HG03521 (cell line): ENCODE measurements around the gene GRSF1.
"Not testable (repeated sequence)": the region's sequence is repeated elsewhere in the genome, so short reads cannot be mapped to it uniquely, and the experiment has no call there.

Experiments
- ATAC-seq: cut with Tn5 transposase; IDR thresholded peaks from one replicate; pipeline ENCODE4 v1.9.1; 2021; ENCODE audit warnings: mild to moderate bottlenecking, moderate library complexity; ENCODE audit not compliant: unreplicated experiment

GRSF1 gene, protein sequence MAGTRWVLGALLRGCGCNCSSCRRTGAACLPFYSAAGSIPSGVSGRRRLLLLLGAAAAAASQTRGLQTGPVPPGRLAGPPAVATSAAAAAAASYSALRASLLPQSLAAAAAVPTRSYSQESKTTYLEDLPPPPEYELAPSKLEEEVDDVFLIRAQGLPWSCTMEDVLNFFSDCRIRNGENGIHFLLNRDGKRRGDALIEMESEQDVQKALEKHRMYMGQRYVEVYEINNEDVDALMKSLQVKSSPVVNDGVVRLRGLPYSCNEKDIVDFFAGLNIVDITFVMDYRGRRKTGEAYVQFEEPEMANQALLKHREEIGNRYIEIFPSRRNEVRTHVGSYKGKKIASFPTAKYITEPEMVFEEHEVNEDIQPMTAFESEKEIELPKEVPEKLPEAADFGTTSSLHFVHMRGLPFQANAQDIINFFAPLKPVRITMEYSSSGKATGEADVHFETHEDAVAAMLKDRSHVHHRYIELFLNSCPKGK

DNA sequence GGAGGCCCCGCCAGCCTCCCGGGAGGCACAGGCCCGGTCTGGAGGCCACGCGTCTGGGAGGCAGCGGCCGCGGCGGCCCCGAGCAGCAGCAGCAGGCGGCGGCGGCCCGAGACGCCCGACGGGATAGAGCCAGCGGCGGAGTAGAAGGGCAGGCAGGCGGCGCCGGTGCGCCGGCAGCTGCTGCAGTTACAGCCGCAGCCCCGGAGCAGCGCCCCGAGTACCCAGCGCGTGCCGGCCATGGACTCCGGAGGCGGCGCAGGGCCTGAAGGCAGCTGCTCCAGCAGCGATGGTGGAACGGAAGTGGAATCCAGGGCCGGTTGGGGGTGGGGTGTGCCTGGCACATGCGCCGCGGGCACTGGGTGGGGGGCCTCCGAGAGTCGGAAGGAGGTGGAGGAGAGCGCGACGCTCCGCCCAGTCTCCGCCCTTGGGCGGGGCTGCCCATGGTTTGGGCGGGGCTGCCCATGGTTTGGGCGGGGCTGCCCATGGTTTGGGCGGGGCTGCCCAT is at the start of gene GRSF1:
TSS of gene GRSF1 (minus strand) at position 302 of the 505 bp plus-strand sequence. CDS start at position 239, 63 bp downstream.
- ATAC-seq = peak; percentile 64

DNA sequence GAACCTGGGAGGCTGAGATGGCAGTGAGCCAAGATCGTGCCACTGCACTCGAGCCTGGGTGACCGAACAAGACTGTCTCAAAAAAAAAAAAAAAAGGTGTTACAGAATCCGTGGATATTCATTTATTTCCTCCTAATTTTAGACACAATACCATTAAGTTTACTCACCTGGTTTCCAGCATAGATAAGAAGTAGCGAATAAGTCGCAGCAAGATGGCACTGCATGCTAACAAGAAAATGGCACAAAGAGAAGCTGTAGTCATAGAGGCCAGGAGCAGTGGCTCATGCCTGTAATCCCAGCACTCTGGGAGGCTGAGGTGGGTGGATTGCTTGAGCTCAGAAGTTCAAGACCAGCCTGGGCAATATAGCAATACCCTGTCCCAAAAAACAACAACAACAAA is 45.5 kb upstream of the GRSF1 start:
- ATAC-seq = no peak

DNA sequence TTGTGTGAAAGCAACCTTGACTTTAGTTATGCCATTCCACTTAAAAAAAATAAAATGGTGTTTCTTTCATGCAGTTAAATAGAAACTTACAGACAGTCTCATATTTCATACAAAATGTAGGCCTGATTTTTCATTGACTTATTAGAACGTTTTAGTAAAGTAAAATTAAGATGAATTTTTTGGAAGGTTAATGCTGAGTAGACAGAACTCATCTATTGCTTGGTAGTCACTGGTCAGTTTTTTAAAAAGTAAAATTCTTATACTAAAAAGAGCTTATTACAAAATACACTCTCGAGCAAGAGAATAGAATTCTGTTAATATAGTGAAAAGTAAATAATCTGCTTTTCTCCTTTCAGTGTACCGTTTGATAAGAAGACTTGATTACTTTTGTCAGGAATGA is 41.0 kb upstream of the GRSF1 start:
- ATAC-seq = no peak

DNA sequence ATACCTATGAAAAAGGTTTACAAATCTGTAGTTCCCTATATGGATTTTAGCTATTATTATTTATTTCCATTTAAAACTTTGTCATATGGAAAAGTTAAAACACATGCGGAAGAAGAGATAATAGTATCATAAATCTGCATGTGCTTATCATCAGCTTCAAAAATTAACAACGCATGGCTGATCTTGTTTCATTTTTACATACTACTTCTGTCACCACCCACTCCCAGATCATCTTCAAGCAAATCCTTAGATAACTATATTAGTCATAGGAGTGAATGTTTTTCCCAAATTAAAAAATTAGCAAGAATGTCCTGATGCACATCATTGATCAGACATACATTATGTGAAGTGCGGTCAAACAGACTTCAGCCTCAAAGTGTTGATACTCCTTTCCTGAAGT is 37.9 kb upstream of the GRSF1 start:
- no peak for ATAC-seq

DNA sequence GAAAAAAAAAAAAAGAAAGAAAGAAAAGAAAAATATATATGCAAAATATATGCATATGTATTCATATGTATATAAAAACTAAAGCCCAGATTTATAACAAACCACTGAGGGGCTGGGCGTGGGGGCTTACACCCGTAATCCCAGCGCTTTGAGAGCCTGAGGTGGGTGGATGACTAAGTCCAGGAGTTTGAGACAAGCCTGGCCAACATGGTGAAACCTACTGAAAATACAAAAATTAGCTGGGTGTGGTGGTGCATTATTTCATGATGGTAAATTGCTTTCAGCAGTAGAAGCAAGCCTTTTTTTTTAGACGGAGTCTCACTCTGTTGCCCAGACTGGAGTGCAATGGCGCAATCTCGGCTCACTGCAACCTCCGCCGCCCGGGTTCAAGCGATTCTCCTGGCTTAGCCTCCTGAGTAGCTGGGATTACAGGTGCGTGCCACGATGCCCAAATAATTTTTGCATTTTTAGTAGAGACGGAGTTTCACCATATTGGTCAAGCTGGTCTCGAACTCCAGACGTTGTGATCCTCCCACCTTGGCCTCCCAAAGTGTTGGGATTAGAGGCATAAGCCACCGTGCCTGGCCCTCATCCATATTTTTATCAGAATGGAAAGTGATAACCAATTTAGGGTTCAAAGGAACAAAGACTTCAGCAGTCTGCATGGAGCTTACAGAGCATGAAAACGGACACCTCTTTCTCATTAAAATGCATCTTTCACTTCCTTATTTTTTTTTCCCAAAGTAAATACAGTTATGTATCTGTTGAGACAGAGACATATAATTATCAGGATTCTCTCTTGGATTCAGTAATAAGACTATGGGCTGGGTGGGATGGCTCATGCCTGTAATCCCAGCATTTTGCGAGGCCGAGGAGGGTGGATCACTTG is 34.8 kb upstream of the GRSF1 start:
- peak; percentile 54 for ATAC-seq

DNA sequence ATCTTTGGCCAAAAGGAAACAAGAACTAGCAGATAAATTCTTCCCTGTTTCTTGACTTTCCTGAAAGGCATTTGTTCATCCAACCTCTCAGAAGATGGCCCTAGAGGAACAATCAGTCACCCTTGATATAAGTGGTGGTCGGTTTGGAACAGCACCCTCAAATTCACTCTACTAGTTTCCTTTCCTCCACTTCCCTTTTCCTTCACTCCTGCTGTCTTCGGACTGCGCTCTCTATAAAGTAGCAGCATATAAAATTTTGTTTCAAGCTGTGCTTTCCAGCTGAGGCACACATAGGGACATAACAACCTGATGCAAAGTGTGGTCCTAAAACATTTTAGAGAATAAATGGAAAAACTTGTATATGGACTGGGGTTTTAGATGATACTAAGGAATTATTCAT is 33.5 kb upstream of the GRSF1 start:
- ATAC-seq = no peak

DNA sequence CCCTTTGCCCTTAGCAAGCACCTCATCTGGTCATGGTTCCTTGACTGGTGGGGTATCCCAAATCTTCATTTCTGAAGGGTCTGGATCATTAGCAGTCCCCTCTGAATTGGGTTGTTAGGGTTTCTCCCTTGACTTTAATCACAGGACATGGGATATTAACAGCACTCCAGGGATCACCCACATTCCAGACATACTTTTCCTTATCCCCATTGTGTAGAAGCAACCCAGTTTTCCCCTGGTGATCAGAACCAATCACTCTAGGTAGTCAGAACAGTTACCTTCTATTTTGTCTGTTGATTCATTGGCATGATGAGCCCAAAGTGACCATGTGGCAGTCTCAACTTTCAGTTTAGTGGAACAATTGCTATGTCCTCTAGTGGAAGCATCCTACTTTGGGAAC is 29.1 kb upstream of the GRSF1 start:
- no peak for ATAC-seq

DNA sequence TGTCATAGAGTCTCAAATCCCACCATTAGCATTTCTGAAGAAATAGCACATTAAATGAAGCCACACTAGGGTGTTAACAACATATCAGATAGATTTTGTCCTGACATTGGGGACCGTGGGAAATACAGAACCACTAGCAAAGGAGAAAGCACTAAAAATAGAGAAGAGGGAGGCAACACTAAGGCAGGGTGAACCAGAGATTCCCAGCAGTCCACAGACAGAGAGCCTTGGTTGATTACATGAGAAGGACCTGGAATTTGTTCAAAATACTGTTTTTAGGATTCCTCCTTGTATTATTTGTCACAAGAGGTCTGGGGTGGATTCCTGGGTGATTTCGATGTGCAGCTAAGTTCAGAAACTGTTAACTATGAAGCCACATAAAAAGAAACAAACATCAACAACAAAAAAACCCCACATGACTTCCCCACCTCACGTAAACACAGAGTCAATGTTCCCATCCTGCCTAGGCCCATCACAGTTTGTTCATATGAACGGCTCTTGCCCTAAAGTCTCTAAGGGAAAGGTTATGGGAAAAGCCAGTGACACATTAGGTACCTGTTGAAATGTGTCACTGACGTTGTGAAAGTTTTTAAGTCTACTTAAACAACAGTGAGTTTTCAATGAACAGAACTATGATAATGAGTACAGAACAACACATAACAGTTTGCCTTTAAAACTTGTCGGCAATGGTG is 23.6 kb upstream of the GRSF1 start:
- ATAC-seq = no peak

DNA sequence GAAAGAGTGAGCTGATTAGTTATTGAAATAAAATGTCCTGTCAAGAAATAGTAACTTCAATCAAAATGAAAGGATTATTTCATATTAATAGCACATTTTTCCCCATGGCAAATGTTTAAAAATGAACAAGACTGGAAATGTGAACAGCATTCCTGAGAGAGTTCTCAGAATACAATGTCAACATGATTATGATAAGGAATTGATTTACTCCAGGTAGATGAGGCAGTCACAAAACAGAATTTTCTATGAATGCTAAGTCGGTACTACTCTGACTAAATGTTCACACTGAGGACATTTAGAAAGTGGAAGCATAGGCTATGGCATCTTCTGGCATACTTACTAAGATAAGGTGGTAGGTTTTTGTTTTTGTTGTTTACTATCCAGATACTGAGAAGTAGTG is 19.4 kb upstream of the GRSF1 start:
- ATAC-seq = no peak

DNA sequence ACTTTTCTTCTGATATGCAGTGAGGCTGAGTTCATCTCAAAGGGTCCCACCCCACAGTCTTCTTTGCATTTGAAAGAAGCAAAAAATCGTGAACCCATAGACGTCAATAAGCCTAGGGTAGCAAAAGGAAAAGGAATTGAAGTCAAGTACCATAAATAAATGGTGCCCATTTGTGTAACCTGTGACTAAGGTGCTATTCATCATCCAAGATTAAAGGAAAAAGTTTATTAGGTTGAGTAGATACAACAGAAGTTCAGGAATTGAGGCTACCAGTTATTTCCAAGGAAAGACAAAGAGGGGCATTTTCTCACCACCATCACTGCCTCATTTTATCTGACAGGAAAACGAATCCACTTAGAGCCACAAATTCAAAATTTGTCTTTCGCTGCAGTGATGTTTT is 18.8 kb upstream of the GRSF1 start:
- ATAC-seq = no peak

DNA sequence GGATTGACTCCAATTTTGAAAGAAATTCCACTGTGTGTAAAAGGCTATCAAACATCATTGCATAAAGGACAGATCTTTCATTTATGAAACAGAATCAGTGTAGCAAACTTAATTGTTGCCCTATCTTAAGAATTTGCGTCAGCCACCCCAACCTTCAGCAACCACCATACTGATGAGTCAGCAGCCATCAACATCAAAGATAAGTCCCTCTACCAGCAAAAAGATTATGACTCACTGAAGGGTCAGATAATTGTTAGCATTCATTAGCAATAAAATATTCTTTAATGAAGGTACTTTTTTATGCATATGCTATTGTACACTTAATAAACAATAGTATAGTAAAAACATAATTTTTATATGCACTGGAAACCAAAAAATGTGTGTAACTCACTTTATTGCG is 15.8 kb upstream of the GRSF1 start:
- ATAC-seq = no peak

DNA sequence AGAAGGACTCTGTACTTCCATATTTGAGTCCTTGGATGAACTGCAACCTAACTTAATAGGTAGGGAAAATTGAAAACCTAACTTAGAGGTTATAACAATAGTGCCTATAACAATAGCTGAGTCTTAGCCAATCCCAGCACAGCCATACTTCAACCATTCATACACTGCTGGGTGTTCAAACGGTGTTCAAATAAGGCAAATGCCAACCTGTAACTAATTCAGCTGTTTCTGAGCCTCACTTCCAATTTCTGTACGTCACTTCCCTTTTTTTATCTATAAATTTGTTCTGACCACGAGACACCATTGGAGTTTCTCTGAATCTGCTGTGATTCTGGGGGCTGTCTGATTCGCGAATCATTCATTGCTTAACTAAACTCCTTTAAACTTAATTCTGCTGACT is 9.6 kb upstream of the GRSF1 start:
- no peak for ATAC-seq

DNA sequence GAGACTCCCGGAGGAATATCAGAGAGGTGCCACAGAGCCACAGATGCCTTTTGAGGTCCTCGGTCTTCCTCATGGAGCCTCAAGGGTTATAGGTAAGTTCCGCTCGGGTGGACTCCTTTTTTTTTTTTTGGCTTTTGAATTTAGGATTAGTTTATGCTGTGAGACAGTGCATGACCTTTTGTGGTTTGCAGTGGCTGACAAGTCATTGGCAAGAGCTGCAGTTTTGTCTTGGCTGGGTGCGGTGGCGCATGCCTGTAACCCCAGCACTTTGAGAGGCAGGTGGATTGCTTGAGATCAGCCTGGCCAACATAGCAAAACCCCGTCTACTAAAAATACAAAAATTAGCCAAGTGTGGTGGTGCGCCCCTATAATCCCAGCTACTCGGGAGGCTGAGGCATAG is 4.5 kb upstream of the GRSF1 start:
- no peak for ATAC-seq

DNA sequence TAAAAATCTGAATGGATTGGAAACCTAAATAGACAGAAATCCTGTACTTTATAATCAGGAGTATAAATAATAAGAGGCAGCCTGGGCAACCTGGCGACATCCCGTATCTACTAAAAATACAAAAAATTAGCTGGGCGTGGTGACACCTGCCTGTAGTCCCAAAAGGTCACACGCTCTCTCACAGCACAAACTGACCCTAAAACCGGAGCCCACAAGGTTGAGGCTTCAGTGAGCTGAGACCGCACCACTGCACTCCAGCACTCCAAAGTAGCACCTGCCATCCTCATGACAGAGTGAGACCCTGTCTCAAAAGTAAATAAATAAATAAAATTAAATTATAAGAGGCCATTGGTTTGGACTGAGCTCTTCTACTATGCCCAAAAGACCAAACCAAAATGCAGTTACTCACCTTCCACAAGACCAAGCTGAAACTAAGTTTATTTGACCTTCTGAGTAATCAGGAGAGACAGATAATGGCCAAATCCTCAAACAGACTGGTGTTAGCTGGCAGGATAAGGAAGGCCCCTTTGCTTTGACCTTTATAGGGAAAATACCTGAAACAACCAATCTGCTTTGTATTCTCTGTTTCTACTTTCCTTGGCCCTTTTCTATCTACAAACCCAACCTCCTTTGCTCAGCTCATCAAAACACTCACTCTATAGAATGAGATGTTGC is 3.2 kb upstream of the GRSF1 start:
- ATAC-seq = no peak

DNA sequence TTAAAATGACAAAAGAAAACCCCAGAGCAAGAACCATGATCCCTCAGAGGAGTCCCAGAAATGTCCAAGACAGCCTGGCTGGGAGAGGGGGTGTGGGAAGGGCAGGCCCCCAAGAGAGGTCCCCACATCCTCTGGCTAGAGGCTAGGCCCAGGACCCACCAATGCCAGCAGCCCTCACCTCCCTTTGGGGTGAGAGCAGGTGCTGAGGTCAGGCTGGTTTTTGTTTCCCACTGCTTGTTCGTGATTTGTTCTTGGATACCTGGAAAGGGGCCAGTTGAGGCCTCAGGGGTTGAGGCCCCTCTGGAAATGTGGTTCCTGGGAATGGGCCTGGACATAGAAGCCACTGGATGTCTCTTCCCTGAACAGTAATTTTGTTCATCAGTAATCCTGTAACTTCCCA is 2.3 kb upstream of the GRSF1 start:
- no peak for ATAC-seq

DNA sequence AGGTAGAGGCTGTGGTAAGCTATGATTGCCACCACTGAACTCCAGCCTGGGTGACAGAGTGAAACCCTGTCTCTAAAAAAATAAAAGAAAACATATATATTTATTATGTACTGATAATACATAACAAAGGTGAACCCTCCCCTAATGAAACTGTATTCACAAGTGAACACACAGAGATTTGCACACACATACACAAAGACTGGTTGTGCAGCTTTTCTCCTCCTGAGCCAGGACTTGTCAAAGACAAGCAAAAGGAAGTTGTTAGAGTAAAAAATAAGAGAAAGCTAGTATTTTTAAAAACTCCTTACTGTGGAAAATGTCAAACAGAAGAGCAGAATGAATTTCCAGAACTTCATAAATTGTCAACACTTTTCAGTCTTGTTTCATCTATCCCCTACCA is 1.5 kb upstream of the GRSF1 start:
- ATAC-seq = no peak

DNA sequence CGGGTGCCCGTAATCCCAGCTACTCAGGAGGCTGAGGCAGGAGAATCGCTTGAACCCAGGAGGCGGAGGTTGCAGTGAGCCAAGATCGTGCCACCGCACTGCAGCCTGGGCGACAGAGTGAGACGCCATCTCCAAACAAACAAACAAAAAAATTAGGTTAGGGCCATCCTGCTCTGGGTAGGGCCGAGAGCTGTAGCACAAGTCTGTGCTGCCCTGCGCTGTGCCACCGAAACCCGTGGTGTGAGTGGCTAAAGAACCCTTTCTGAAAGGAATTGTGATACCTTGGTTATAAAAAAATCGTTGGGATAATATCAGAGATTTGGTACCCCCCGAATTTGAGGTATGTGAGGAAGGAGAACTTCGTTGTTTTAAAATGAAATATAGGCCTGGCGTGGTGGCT is 941 bp upstream of the GRSF1 start:
- not testable (repeated sequence) for ATAC-seq

DNA sequence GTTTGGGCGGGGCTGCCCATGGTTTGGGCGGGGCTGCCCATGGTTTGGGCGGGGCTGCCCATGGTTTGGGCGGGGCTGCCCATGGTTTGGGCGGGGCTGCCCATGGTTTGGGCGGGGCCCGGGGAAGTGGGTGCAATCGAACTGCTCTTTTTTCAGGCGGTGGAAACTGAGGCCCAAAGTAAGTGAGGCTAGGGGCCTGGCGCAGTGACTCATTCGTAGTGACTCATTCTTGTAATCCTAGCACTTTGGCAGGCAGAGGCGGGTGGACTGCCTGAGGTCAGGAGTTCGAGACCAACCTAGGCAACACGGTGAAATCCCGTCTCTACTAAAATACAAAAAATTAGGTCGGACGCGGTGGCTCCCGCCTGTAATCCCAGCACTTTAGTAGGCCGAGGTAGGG is 447 bp upstream of the GRSF1 start:
- ATAC-seq = not testable (repeated sequence)

DNA sequence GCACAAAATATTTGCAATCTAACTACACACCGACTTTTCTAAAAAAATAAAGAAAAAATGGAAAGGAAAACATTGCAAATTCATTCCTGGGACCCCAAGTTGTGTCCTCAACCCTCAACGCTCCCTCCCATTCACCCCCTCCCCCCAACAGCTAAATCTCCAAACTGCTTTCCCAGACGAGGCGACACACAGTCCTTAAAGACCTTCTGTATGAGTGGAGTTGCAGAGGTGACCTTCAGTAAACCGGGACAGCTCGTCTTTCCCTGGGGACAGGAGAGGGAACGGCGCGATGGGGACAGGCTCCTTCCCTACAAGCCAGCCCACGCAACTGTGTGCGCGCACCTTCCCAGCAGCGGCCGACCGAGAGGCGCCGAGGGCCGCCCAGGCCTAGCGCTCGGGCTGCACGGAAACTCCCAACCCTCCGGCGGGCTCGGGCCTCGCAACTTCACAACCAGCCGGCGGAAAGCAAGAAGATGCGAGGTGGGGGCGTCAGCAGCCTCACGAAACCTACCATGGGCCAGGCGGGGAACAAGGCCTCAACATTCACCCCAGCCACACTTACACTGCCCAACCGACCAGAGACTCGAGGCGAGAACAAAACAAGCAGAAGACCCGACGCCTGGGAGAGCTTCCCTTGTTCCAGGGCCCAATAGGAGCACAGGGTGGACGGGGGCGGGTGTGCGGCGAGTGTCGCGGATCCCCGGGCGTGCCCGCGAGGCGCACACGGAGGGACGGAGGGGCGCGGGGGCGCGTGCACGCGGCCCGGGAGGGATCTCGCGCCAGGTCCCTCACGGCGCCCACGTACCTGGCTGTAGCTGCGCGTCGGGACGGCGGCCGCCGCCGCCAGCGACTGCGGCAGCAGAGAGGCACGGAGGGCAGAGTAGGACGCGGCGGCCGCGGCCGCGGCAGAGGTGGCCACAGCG is 763 bp downstream of the GRSF1 start:
- ATAC-seq = peak; percentile 51

DNA sequence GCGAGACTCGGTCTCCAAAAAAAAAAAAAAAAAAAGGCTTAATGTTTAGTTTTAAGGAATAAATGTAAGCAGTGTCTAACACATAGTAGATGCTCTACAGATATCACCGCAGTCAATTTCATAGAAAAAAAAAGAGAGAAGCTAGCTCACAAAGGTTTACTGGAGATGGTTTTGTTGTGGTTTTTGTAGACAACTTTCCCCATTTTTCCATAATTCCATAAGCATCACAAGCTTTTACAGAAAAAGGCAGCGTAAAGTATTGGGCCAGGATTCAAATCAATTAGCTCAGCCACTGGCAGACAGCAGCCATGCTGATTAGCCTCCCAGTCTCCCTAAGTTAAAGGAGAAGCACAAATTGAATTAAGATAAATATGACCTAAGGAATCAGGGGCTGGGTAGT is 1.5 kb downstream of the GRSF1 start:
- ATAC-seq = no peak
